H9 (cell line): Measurements from ENCODE around the gene KCNIP3. TPM values are rescaled to one million over a fixed set of nuclear protein-coding genes. Genes with fewer than 3 reads are reported as not detected.

ENCODE experiments used
- DNase-seq: peaks from one replicate; pipeline ENCODE4 v3.0.0-alpha.2; 2017
- H2AFZ ChIP-seq: one replicate; pipeline ENCODE4 v1.6.1; 2013; ENCODE audit warnings: mild to moderate bottlenecking, low read length, control low read depth, moderate library complexity
- H2AK5ac ChIP-seq: 2 replicates; pipeline ENCODE4 v1.6.1; 2013; ENCODE audit warnings: low read length, control low read depth, mixed read lengths; ENCODE audit not compliant: insufficient read length
- H2BK120ac ChIP-seq: one replicate; pipeline ENCODE4 v1.6.1; 2013; ENCODE audit warnings: low read depth, mild to moderate bottlenecking, low read length, control low read depth, inconsistent platforms; ENCODE audit not compliant: poor library complexity, severe bottlenecking
- H2BK12ac ChIP-seq: 2 replicates; pipeline ENCODE4 v1.6.1; 2013; ENCODE audit warnings: low read length, control low read depth, mixed read lengths, low read depth; ENCODE audit not compliant: insufficient read length
- H2BK15ac ChIP-seq: 2 replicates; pipeline ENCODE4 v1.6.1; 2013; ENCODE audit warnings: low read depth, low read length, control low read depth
- H2BK20ac ChIP-seq: one replicate; pipeline ENCODE4 v1.6.1; 2013; ENCODE audit warnings: low read depth, mild to moderate bottlenecking, low read length, control low read depth, inconsistent platforms; ENCODE audit not compliant: poor library complexity, severe bottlenecking
- H2BK5ac ChIP-seq: 2 replicates; pipeline ENCODE4 v1.6.1; 2013; ENCODE audit warnings: low read length, control low read depth, mixed read lengths; ENCODE audit not compliant: insufficient read length
- H3K14ac ChIP-seq: 2 replicates; pipeline ENCODE4 v1.6.1; 2013; ENCODE audit warnings: low read length, control low read depth; ENCODE audit not compliant: insufficient read depth
- H3K18ac ChIP-seq: 2 replicates; pipeline ENCODE4 v1.6.1; 2013; ENCODE audit warnings: low read depth, mild to moderate bottlenecking, mixed read lengths, low read length, control low read depth; ENCODE audit not compliant: insufficient read length
- H3K23ac ChIP-seq: 2 replicates; pipeline ENCODE4 v1.6.1; 2013; ENCODE audit warnings: low read length, control low read depth, mixed read lengths, low read depth; ENCODE audit not compliant: insufficient read length
- H3K23me2 ChIP-seq: 2 replicates; pipeline ENCODE4 v1.6.1; 2013; ENCODE audit warnings: low read depth, mild to moderate bottlenecking, mixed read lengths, low read length, control low read depth; ENCODE audit not compliant: insufficient read length, poor library complexity, severe bottlenecking
- H3K27ac ChIP-seq: 2 replicates; pipeline ENCODE4 v1.5.1; 2013; ENCODE audit warnings: low read length, control low read depth, mixed read lengths, low read depth; ENCODE audit not compliant: insufficient read length
- H3K27me3 ChIP-seq: 2 replicates; pipeline ENCODE4 v1.6.1; 2013; ENCODE audit warnings: low read length, control low read depth, inconsistent platforms; ENCODE audit not compliant: insufficient read depth
- H3K4ac ChIP-seq: 2 replicates; pipeline ENCODE4 v1.6.1; 2013; ENCODE audit warnings: low read depth, mild to moderate bottlenecking, control low read depth, inconsistent platforms, low read length, moderate library complexity
- H3K4me1 ChIP-seq: 2 replicates; pipeline ENCODE4 v1.6.1; 2013; ENCODE audit warnings: low read length, control low read depth, inconsistent platforms; ENCODE audit not compliant: insufficient read depth
- H3K4me2 ChIP-seq: 2 replicates; pipeline ENCODE4 v1.6.1; 2013; ENCODE audit warnings: low read length, control low read depth, mixed read lengths; ENCODE audit not compliant: insufficient read length, insufficient read depth
- H3K56ac ChIP-seq: 2 replicates; pipeline ENCODE4 v1.6.1; 2013; ENCODE audit warnings: low read depth, mild to moderate bottlenecking, mixed read lengths, low read length, control low read depth; ENCODE audit not compliant: insufficient read length
- H3K79me1 ChIP-seq: 2 replicates; pipeline ENCODE4 v1.6.1; 2013; ENCODE audit warnings: low read depth, mild to moderate bottlenecking, moderate library complexity, low read length, control low read depth, inconsistent platforms; ENCODE audit not compliant: insufficient read depth, poor library complexity, severe bottlenecking
- H3K79me2 ChIP-seq: 2 replicates; pipeline ENCODE4 v1.6.1; 2013; ENCODE audit warnings: low read length, control low read depth, inconsistent platforms; ENCODE audit not compliant: insufficient read depth
- H3K9ac ChIP-seq: 2 replicates; pipeline ENCODE4 v1.6.1; 2013; ENCODE audit warnings: low read length, control low read depth, mixed read lengths; ENCODE audit not compliant: insufficient read length; ENCODE audit errors: extremely low read depth
- H3K9me3 ChIP-seq: one replicate; pipeline ENCODE4 v1.6.1; 2013; ENCODE audit warnings: low read depth, low read length, inconsistent platforms; ENCODE audit not compliant: control insufficient read depth
- H3T11ph ChIP-seq: one replicate; pipeline ENCODE4 v1.6.1; 2013; ENCODE audit warnings: mild to moderate bottlenecking, low read length, control low read depth, inconsistent platforms
- H4K20me1 ChIP-seq: one replicate; pipeline ENCODE4 v1.6.1; 2013; ENCODE audit not compliant: control insufficient read depth, insufficient read length, insufficient read depth
- H4K5ac ChIP-seq: 2 replicates; pipeline ENCODE4 v1.6.1; 2013; ENCODE audit warnings: low read depth, mild to moderate bottlenecking, mixed read lengths, low read length, control low read depth; ENCODE audit not compliant: insufficient read length
- H4K8ac ChIP-seq: replicated peaks from 2 replicates; pipeline ENCODE4 v1.6.1; 2013; ENCODE audit warnings: low read length, control low read depth, mixed read lengths, low read depth; ENCODE audit not compliant: insufficient read length
- H4K91ac ChIP-seq: 2 replicates; pipeline ENCODE4 v1.6.1; 2013; ENCODE audit warnings: low read depth, mild to moderate bottlenecking, moderate library complexity, mixed read lengths, low read length, control low read depth; ENCODE audit not compliant: insufficient read length
- H3K27ac Mint-ChIP-seq, 3 experiments: 2 replicates in 2 of 3; 3 replicates in 1 of 3; pipeline ENCODE4 v1.8.0; 2020 to 2021; ENCODE audit warnings: mixed read lengths in 3 of 3, mild to moderate bottlenecking in 1 of 3, moderate library complexity in 1 of 3
- H3K27me3 Mint-ChIP-seq: 2 replicates; pipeline ENCODE4 v1.8.0; 2021; ENCODE audit warnings: low read depth, mild to moderate bottlenecking, moderate library complexity, mixed read lengths
- H3K36me3 Mint-ChIP-seq, 3 experiments: 2 replicates in 2 of 3; 3 replicates in 1 of 3; pipeline ENCODE4 v1.8.0; 2020 to 2021; ENCODE audit warnings: low read depth in 3 of 3, mixed read lengths in 3 of 3; ENCODE audit not compliant: insufficient read depth in 1 of 3
- H3K4me1 Mint-ChIP-seq, 2 experiments: 2 replicates each; pipeline ENCODE4 v1.8.0; 2020; ENCODE audit warnings: mixed read lengths in 2 of 2
- H3K4me3 Mint-ChIP-seq, 2 experiments: 2 replicates in 1 of 2; 3 replicates in 1 of 2; pipeline ENCODE4 v1.8.0; 2020 to 2021; ENCODE audit warnings: mild to moderate bottlenecking in 2 of 2, mixed read lengths in 2 of 2, moderate library complexity in 1 of 2
- H3K9me3 Mint-ChIP-seq, 2 experiments: 2 replicates in 1 of 2; 3 replicates in 1 of 2; pipeline ENCODE4 v1.8.0; 2020; ENCODE audit warnings: mild to moderate bottlenecking in 2 of 2, mixed read lengths in 2 of 2, moderate library complexity in 1 of 2
- WGBS: extraction: QIAGEN DNeasy Blood & Tissue Kit; methylation state at CpG from one replicate; pipeline ENCODE4 v1.1.7; 2013; ENCODE audit warnings: missing lambda C conversion rate, low lambda C conversion rate, mixed read lengths; ENCODE audit not compliant: insufficient read length; ENCODE audit errors: extremely low coverage; 5-methylcytosine and 5-hydroxymethylcytosine counted together
- total RNA-seq: library from RNA; stranded (reverse); gene quantifications from 2 replicates; pipeline ENCODE4 v1.2.1, GENCODE V29; 2021
- TF ChIP-seq, protein P1 (sequence below): fragments of 200-600 bp; sonication (generic); conservative IDR thresholded peaks from 3 replicates; pipeline ENCODE4 v1.8.0; 2021; ENCODE audit warnings: antibody characterized with exemption, mild to moderate bottlenecking

The KCNIP3 gene
- total RNA-seq, 1 experiment from 2014 or later = 1.5 TPM

DNA sequence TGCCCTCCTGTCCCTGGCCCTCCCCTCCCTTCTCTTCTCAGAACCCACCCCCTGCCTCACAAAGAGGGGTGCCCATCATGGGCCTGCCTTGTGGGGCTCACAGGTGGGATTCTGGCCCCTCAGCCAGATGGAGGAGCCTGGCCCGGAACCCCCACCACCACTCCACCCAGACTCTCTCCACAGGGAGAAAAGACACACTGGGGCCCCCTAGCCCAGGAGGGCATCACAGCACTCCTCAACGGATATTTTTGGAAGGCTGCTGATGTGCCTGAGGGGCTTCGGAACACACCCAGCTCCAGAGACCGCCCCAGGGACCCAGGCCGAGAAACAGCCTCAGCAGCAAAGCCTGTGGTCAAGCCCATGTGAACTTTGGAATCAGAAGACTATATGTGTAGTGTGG is 9.9 kb downstream of the KCNIP3 start:
- no peak overlapping the region for H3K9ac ChIP-seq
- no peaks in the 10 kb centered on the region for H3K79me1 ChIP-seq
- no peak overlapping the region for H4K8ac ChIP-seq
- H3K23me2 ChIP-seq = no peaks in the 10 kb centered on the region
- H3K9me3 ChIP-seq = no peaks in the 10 kb centered on the region
- TF ChIP-seq, protein P1, sequence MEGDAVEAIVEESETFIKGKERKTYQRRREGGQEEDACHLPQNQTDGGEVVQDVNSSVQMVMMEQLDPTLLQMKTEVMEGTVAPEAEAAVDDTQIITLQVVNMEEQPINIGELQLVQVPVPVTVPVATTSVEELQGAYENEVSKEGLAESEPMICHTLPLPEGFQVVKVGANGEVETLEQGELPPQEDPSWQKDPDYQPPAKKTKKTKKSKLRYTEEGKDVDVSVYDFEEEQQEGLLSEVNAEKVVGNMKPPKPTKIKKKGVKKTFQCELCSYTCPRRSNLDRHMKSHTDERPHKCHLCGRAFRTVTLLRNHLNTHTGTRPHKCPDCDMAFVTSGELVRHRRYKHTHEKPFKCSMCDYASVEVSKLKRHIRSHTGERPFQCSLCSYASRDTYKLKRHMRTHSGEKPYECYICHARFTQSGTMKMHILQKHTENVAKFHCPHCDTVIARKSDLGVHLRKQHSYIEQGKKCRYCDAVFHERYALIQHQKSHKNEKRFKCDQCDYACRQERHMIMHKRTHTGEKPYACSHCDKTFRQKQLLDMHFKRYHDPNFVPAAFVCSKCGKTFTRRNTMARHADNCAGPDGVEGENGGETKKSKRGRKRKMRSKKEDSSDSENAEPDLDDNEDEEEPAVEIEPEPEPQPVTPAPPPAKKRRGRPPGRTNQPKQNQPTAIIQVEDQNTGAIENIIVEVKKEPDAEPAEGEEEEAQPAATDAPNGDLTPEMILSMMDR = peak; percentile 16; the same call in 2 of the 3 replicates
- H2BK5ac ChIP-seq = no peak overlapping the region
- Mint-ChIP-seq H3K27me3 (no peaks in the 10 kb centered on the region; the same call in 1 of the 2 replicates), H3K9me3 (no peaks in the 10 kb centered on the region; a peak in 1 of 5 replicates), H3K36me3 (no peaks in the 10 kb centered on the region), H3K4me3 (no peak overlapping the region), H3K4me1 (peaks cover 8 to 16% of the 10 kb centered on the region in 2 experiments; a peak in 3 of 4 replicates), H3K27ac (no peak overlapping the region; a peak in 1 of 7 replicates)
- H2BK15ac ChIP-seq = no peak overlapping the region
- H2BK120ac ChIP-seq = no peak overlapping the region
- WGBS = no CpG with 5 or more reads among the region's 5 CpGs
- no peak overlapping the region for H3T11ph ChIP-seq
- no peak overlapping the region for H3K4me2 ChIP-seq
- H3K18ac ChIP-seq = no peak overlapping the region
- H3K56ac ChIP-seq = no peak overlapping the region
- no peak overlapping the region for H2AFZ ChIP-seq
- no peaks in the 10 kb centered on the region for H3K27me3 ChIP-seq
- no peaks in the 10 kb centered on the region for H4K20me1 ChIP-seq
- no peak overlapping the region for H2BK12ac ChIP-seq
- no peak overlapping the region for H4K5ac ChIP-seq
- no peak overlapping the region for H2AK5ac ChIP-seq
- DNase-seq = no peak
- H3K23ac ChIP-seq = no peak overlapping the region
- no peak overlapping the region for H3K4ac ChIP-seq
- H3K4me1 ChIP-seq = no peaks in the 10 kb centered on the region
- no peak overlapping the region for H3K14ac ChIP-seq
- no peak overlapping the region for H4K91ac ChIP-seq
- H2BK20ac ChIP-seq = no peak overlapping the region
- H3K27ac ChIP-seq = no peak overlapping the region
- no peaks in the 10 kb centered on the region for H3K79me2 ChIP-seq
